ENCODE results near the gene SMC1A.
"Not testable (repeated sequence)": the region's sequence is repeated elsewhere in the genome, so short reads cannot be mapped to it uniquely, and the experiment has no call there.

SMC1A gene

DNA sequence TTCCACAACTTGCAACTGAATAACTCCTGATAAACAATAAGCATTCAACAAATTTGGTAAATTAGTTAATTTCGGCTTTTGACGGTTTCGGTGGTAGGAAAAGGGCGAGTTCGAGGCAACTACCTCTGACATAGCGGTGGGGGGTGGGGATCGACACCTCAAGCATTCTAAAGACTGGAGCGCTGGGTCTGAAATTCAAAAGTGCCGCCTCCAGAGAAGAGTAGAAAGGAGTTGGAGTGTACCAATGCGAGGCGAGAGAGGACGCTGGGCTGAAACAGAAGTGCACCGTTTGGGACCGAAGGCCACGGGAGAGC, 725 bp downstream of the SMC1A start:
- no peak for DNase-seq

DNA sequence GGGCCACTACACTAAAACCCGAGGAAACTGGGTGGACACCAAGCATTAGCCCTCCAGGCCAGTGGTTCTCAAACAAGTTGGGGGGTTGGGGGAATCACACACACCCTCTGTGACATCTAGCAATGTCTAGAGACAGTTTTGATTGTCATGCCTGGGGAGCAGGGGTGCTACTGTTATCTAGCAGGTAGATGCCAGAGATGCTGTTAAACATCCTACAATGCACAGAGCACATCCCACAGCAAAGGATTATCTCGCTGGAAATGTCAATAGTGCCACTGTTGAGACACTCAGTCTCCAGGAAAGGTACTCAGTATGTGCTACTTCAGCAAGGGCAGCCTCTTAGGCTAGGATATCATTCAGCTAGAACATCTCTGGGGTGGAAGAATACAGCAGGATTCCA, 1.3 kb downstream of the SMC1A start:
- DNase-seq = no peak

DNA sequence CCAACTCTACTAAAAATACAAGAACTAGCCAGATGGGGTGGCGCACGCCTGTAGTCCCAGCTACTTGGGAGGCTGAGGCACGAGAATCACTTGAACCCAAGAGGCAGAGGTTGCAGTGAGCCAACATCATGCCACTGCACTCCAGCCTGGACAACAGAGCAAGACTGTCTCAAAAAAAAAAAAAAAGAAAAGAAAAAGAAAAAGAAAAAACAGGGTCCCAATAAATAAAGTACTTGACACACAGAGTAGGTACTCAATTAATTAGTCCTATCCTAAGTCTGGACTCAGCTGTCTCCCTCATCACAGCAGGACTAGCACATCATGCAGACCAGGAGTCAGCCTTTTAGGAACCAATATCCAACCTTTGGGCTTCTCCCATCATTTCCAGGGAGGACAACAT, 2.1 kb downstream of the SMC1A start:
- not testable (repeated sequence) for DNase-seq

DNA sequence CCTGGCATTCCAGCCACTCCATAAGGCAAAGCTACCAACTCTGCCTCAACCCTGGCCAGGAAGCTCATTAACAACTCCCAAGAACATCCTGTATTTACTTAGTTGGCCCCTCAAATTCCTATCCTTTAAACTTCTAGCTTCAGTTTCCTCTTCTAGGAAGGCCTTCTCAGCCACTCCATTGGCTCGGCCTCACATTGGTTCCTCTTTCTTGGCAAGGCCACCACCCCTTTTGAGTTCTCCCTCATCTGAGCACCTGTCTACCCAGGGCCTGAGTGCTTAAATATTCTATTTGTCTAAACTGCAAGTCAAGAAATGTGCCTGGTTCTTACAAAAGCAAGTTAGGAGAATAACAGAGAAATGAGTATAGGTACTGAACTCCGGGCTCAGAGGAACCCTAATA, 10.0 kb downstream of the SMC1A start:
- DNase-seq = no peak

DNA sequence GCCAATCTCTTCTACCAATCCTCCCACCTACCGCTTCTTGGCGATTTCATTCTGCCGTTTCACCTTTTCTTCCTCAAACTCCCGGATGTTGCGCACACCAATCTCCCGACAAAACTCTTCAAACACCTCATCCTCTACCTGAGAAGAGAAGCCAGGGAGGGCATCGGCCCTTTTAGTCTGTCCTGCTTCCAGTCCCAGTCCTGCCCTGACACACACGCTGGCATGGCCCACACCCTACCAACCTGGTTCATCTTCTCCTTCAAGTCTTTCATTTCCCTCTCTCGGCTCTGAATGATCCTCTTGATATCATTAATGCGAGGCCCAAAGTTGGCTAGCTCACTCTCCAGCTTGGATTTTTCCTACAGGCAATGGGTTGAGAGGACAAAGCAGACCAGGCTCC, 18.9 kb downstream of the SMC1A start:
- no peak for DNase-seq

DNA sequence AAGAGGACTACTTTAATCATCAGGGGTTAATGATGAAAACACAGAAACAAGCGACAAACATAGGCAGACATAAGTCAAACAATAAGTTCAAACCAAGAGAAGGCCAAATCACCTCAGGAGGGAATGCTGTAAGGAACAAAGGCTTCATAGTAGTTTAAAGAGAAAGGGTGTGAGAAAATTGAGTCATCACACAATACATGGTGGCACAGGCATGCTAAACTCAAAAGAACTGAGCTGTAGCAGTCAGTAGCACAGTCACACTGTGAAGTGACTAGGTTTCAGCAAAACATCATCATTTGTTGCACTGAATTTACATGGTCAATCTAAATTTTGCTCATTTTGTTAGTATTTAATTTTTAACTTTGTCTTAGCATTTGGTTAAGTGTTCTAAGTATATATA, 24.2 kb downstream of the SMC1A start:
- DNase-seq = no peak

DNA sequence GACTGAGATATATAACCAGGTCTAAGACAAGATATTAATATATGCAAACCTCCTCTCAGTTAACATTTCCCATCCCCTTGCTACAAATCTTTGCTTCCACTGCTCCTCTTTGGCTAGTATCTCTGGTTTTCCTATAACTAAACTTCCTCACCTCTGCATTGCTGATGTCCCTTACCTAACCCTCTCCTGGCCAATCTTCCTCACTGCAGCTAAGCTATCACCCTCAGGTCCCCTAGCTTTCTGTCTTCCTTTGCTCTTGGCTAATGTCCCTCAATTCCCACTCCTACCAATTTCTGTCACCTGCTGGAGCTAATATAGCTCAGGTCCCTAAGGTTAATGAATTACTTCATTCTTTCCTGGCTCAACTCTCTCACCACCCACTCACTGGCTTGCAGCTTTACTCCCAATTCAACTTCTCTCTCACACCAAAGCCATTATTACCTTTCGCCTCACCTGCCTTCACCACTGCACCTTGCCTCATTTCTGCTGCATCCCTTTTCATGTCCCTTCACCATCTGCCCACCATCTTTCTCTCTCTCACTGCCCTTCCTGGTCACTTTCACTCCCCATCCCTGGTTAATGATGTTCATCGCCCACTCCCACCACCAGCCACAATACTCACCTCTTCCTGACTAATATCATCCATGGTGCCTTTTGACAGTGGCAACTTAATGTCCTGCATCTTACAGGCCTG, 26.7 kb downstream of the SMC1A start:
- no peak for DNase-seq

DNA sequence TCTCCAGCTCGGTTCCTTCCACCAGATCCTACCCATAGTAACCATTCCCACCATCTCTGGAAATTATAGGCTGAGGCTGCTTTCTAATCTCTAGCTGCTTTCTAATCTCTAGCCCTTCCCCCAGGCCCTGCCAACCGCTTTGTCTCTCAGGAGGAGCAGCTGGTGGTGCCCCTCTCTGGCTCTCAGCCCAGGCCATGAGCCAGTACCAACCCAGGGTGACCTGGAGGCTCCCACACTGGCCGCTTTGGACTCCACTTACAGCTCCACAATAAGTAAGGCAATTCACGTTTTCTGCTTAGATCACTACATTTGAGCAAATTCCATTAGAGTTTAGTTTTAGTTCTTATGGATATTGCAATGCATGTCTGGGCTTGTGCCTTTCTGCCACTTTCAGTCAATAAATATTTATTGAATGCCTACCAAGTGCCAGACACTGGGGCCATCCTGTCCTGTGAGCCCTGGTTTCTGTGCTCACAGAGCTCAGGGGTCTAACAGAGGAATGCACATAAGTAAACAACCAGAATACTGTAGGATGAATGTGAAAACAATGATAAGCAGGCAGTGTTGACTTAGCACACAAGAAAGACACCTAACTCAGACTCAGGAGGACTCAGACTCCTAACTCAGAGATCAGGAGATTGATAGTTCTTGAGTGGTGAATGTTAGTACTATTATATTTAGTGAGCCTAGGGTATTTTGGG, 38.9 kb downstream of the SMC1A start:
- no peak for DNase-seq

DNA sequence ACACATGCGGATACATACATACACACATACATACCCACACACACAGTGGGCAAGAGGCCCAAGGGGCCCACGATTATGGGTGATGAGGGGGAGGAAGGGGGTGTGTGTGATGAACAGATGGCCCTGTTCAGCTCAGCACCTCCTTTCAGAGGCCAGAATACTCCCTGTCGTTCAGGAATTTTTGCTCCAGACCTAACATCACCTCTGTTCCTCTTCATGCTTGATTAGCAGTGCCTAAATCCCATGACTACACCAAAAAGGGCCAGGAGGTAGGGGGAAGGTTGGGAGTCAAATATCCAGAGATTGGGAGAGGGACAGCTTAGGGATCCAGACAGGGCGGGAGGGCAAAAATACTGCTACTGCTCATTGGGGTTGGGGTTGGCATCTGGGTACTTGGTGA, 42.7 kb downstream of the SMC1A start:
- DNase-seq = no peak

DNA sequence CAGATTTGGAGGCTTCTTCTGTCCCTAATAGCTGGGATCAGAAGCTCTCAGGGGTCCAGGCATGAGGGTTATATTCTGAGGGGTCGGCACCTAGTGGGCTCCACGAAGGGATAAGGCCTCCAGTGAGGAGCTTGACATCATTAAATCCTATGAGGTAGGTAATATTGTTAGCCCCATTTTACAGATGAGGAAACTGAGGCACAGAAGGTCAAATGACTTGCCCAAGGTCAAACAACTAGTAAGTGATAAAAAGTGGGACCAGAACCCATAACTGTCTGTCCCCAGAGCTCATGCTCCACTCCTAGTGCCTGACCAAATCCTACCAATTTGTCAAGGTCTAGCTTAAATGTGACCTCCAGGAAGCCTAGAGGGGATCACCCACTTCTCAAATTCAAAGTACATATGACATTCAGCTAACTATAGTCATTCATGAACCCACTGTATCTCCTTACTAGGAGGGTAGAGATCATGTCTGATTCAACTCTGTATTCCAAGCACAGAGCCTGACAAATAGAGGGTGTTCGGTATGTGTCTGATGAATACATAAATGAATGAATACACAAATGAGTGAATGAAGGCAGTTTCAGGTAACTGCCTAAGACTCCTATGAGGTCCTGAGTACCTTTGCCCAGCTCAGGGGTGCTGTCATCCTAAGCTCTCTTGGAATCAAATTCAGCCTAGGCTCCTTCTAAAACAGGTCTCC, 43.3 kb downstream of the SMC1A start:
- no peak for DNase-seq

DNA sequence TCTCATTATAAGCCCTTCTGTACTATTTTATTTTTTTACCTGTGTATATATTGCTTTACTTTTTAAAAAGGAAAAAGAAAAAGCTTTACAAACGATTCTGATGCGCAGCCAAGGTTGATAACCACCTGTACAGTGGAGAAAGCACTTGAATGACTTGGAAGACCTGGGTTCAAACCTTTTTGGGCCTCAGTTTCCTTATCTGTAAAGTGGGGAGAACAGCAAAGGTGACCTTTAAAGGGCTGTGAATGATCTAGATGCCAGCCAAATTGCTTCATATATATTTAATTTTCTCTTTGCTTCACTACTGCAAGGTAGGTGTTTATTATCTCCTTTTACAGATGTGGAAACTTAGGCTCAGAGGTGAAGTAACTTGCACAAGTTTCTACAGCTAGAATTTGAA, 45.0 kb downstream of the SMC1A start:
- DNase-seq = no peak

DNA sequence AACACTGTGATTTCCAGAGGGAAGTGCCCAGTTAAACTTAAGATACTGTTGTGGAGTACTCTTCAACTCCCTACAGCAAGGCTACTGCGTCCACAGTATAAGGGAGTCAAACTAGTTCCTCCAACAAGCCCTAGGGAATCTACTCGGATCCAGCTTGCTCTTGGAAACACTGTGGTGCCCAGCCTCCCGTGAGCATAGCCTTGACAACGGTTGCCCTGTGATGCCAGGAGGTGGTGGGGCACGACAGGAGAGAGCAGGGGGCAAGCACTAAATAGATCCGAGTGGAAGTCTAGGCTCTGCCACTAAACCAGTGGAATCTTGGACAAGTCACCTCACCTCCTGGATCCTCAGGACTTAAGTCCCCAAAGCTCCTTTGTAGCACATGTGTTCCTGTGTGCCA, 45.6 kb downstream of the SMC1A start:
- DNase-seq = no peak

DNA sequence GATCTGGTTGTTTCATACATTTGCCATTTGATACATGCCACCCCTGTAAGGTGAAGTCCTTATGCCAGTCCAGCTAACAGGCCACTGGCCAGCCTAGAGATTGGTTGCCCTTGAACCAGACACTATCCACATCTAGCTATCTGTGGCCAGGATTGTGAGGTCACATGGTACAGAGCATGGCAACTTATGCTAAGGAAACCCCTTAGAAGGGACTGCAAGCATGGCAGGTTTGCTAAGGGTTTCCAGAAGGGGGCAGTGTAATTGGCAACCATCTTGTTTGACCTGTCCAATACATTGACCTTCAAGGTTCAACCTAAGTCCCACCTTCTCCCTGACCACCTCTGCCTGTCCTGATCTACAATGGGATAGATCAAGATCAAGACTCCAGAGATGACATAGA, 47.5 kb downstream of the SMC1A start:
- no peak for DNase-seq

DNA sequence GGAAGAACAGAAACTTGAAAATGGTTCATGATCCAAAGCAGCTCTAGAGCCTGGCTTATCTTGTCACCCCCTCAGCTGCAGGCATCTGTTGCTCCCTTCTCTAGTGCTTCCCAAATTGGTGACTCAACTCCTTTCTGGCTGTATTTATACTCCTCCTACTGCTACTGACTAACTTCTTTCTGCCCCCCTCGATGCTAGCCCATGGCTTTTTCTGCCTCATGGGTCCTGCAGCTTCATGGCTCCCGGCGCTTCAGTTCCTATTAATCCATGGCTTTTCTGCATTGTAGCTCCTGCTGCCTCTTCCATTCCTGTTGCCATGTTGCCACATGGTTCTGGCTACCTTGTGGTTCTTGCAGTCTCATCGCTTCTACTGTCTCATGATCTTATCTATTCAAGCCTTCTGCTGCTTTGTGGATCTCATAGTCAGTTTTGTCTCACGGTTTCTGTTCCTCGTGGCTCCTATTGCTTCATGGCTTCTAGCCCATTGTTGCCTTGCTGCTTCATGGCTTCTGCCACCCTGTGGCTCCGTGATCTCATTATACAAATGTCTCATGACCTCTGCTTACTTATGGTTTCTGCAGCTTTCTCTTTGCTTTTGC, 48.1 kb downstream of the SMC1A start:
- DNase-seq = no peak

DNA sequence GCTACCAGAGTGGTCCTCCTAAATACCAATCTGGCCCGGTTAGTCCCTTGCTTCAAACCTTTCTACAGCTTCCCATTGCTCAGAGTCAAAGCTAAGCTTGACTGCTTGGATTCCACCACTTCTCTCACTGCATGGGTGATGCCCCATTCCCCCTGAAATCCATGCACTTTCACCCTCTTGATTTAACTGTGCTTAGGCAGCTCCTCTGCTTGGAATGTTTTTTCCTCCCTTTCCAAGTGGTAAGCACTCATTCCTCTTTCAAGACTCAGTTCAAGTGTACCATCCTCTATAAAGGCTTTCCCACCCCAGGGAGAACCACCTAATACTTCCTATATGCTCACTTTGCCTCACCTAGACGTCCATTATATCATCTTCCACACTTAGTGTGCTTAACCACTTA, 49.1 kb downstream of the SMC1A start:
- DNase-seq = no peak

DNA sequence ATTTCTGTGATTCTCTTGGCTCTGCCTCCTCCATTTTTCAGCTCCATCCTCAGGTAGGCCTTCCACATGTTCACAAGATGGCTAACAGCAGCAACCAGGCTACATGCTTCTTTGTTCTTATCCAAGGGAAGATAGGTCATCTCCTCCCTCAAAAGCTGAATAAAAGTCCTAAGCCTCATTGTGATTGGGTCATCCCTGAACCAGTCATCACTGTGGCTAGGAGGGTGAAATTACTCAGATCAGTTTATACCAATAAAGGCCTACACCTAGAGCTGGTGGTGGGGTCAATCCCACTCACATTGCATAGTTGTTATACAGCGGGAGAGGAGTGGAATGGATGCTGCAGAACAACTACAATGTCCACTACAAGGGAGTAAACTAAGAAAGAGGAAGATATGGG, 56.0 kb downstream of the SMC1A start:
- DNase-seq = not testable (repeated sequence)

DNA sequence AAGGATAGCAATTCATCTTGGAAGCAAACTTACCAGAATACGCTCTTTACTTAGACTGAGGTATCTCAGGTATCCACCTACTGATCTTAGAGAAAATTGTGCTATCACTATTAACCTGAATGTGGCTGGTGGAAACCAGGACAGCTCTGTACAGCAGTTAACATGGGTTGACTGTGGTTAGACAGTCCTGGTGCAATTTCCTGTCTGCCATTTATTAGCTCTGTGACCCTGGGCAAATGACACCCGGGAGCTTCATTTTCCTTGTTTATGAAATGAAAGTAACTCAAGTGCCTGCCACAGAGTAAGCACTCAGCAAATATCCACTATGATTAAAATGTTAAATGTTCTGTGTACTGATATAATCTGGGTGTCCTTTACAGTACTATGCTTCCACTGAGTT, 60.0 kb downstream of the SMC1A start:
- no peak for DNase-seq

DNA sequence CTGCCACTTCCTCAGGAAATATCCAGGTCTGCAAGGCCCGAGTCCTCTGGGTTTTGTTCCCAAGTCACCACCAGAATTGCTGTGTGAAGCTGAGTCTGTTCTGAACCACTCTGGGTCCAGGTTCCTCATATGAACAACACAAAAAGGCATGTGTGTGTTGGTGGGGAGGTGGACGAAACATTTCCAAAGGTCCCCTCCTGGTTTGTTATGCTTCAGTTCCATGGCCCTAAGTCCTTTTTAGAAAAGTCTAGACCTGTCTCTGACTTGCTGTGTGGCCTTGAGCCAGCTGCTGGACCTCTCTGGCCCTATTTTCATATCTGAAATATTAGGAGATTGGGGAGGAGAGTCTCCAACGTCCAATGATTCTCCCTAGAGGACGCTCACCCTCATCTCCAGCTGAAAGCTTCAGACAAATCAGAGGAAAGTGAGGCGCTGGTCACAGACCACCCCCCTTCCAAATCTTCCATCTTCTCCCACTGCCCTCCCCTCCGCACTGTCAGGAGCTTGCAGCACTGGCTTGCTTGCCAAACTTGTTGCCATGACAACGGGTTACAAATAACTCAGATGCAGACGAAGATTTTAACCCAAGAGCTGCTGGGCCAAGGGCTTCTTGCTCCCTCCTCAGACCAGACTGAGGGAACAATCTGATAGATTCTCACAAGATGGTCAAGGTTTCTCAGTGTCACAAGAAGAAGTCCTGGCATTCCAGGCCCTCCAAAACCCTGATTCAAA, 64.5 kb downstream of the SMC1A start:
- no peak for DNase-seq

DNA sequence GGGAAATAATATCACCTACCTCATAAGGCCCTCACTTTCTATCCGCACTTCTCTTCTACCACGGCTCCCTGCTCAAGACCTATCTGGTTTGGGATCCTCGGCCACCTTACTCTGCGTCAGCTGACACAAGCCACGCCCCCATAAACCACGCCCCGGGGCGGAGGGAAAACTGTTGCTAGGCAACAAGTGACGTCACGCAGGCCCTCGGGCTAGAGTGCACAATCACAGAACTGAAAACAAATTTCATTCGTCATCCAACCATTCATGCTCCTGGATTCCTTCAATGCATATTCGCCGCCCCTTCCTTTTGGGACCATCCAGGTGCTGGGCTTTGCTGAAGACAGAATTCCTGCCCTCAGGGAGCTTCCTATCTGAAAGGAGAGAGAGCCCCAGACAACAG, 66.3 kb downstream of the SMC1A start:
- no peak for DNase-seq

DNA sequence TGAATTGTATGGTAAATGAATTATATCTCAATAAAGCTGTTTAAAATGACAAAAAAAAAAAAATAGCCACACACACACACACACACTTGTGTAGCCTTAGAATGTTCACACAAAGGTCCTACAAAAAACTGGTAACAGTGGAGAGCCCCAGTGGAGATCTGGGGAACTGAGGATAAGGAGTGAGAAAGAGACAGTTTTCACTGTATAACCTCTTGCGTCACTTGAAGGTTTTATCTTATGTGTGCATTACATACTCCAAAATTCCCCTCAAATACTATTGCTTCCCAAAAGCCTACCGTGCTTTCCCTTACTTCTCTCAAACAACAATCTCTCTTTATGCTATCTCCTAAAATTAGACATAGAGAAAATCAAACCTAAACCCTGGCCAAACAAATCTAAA, 67.8 kb downstream of the SMC1A start:
- DNase-seq = no peak

DNA sequence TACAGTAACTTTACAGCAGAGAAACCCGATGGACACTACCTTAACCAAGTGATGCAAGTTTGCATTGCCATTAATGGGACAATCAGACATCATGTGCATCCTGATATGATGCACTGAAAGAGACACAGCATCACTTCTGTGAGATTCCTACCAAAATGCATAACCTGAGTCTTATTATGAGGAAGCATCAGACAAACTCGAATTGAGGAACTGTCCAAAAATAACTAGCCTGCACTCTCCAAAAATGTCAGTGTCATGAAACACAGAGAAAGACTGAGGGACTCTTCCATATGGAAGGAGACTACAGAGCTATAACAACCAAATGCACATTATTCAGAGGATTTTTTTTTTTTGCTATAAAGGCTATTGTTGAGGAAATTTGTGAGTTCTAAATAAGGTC, 74.5 kb downstream of the SMC1A start:
- DNase-seq = no peak

DNA sequence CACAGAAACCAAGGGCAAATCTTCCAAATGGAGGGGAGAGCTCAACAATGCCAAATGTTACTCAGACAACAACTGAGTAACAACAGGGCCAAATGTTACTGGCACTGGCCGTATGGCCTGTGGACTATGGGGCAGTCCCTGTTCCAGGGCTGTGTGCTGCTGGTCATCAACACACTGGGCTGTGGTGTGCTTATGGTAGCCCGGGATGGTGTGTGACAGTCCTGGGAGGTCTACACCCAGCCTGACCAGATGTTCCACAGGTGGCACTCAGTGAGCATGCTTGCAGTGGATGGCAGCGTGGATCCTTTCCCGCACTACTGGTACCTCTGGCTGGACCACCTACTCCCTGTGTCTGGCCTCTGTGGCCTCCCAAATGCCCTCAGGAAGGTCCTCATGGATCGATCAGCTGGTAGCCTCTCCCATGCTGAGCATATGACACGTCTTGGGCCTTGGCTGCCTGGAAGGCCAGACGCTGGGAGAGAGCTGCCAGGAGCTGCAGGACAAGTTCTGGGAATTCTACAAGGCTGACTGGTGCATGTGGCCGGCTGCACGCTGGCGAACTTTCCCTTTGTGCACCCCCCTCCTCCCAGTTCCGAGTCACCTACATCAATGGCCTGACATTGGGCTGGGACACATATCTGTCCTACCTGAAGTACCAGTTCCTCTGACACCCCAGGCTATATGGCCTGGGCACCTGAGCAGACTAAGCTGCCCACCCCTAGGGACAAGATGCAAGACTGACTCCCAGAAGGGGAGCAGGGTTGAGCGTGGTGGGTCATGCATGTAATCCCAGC, 81.4 kb downstream of the SMC1A start:
- DNase-seq = no peak

DNA sequence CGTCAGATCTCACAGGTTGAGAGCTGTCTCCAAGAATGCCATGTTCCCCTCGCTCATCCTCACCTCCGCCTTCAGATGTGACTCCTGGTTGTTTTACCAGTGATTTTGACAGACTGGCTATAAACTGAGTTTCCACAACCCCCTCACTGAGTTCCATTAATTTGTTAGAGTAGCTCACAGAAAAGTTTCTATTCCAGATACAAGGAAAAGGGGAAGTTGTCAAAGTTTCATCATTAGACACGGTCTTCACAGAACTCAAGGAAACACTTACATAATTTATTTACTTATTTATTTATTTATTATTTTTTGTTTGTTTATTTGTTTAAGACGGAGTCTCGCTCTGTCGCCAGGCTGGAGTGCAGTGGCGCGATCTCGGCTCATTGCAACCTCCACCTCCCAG, 85.4 kb downstream of the SMC1A start:
- no peak for DNase-seq

Data from central memory CD4-positive, alpha-beta T cell (primary cell).